SU-DHL-6 (cell line): ENCODE data around the gene FIBCD1.

Source experiments
- H2AFZ ChIP-seq: fragments of 200-600 bp; sonication (generic); 2 replicates; pipeline ENCODE4 v1.6.1; 2014; ENCODE audit warnings: low read depth, mild to moderate bottlenecking, moderate library complexity, mixed read lengths, antibody characterized with exemption, low read length; ENCODE audit not compliant: severe bottlenecking
- H3F3A ChIP-seq: fragments of 200-600 bp; shearing (Covaris generic); 2 replicates; pipeline ENCODE4 v1.6.0; 2016; ENCODE audit warnings: antibody characterized with exemption, mild to moderate bottlenecking; ENCODE audit not compliant: insufficient read depth
- H3K27ac ChIP-seq: fragments of 200-600 bp; sonication (generic); 2 replicates; pipeline ENCODE4 v1.5.1; 2016; ENCODE audit warnings: low read depth, mild to moderate bottlenecking, low read length, moderate library complexity, mixed read lengths
- H3K27me3 ChIP-seq: fragments of 200-600 bp; sonication (generic), shearing (Covaris generic); 2 replicates; pipeline ENCODE4 v1.6.0; 2014; ENCODE audit warnings: mild to moderate bottlenecking, low read length
- H3K36me3 ChIP-seq: fragments of 200-600 bp; sonication (generic); 2 replicates; pipeline ENCODE4 v1.6.1; 2014; ENCODE audit warnings: mild to moderate bottlenecking, low read length, mixed read lengths
- H3K4me2 ChIP-seq: fragments of 300-600, 200-600 bp; shearing (Covaris generic), sonication (generic); 2 replicates; pipeline ENCODE4 v1.6.0; 2014; ENCODE audit warnings: low read length, low read depth, mild to moderate bottlenecking; ENCODE audit not compliant: poor library complexity, severe bottlenecking
- H3K4me3 ChIP-seq: fragments of 200-600 bp; sonication (generic); 2 replicates; pipeline ENCODE4 v1.5.1; 2014; ENCODE audit warnings: antibody characterized with exemption, low read length, mild to moderate bottlenecking, mixed read lengths; ENCODE audit not compliant: insufficient read depth, poor library complexity, severe bottlenecking
- H3K79me2 ChIP-seq: fragments of 200-600 bp; sonication (generic); 2 replicates; pipeline ENCODE4 v1.6.1; 2014; ENCODE audit warnings: mild to moderate bottlenecking, low read length, moderate library complexity; ENCODE audit not compliant: insufficient read depth
- H3K9ac ChIP-seq: fragments of 200-600 bp; sonication (generic); 2 replicates; pipeline ENCODE4 v1.7.0; 2014; ENCODE audit warnings: mild to moderate bottlenecking, low read length
- H3K9me2 ChIP-seq: fragments of 200-600 bp; sonication (generic); replicated peaks from 2 replicates; pipeline ENCODE4 v1.6.1; 2014; ENCODE audit warnings: low read length; ENCODE audit not compliant: insufficient read depth
- H3K9me3 ChIP-seq: fragments of 200-600 bp; sonication (generic); 2 replicates; pipeline ENCODE4 v1.6.1; 2014; ENCODE audit warnings: low read length, mixed read lengths; ENCODE audit not compliant: insufficient read depth
- H4K20me1 ChIP-seq: fragments of 200-600 bp; sonication (generic); 2 replicates; pipeline ENCODE4 v1.6.1; 2014; ENCODE audit warnings: low read depth, mild to moderate bottlenecking, antibody characterized with exemption, low read length, moderate library complexity, mixed read lengths
- EZH2phosphoT487 ChIP-seq: fragments of 200-600 bp; sonication (generic), shearing (Covaris generic); conservative IDR thresholded peaks from 2 replicates; pipeline ENCODE4 v1.6.1; 2018; ENCODE audit warnings: mild to moderate bottlenecking, antibody characterized with exemption, low read length, moderate library complexity, mixed read lengths
- TF ChIP-seq, protein P1 (sequence below): fragments of 200-600 bp; sonication (generic); IDR thresholded peaks from one replicate; pipeline ENCODE4 v1.5.1; 2017; ENCODE audit warnings: antibody characterized with exemption, mild to moderate bottlenecking, low read length, moderate library complexity; ENCODE audit not compliant: insufficient read depth, poor library complexity, severe bottlenecking

Gene FIBCD1

DNA sequence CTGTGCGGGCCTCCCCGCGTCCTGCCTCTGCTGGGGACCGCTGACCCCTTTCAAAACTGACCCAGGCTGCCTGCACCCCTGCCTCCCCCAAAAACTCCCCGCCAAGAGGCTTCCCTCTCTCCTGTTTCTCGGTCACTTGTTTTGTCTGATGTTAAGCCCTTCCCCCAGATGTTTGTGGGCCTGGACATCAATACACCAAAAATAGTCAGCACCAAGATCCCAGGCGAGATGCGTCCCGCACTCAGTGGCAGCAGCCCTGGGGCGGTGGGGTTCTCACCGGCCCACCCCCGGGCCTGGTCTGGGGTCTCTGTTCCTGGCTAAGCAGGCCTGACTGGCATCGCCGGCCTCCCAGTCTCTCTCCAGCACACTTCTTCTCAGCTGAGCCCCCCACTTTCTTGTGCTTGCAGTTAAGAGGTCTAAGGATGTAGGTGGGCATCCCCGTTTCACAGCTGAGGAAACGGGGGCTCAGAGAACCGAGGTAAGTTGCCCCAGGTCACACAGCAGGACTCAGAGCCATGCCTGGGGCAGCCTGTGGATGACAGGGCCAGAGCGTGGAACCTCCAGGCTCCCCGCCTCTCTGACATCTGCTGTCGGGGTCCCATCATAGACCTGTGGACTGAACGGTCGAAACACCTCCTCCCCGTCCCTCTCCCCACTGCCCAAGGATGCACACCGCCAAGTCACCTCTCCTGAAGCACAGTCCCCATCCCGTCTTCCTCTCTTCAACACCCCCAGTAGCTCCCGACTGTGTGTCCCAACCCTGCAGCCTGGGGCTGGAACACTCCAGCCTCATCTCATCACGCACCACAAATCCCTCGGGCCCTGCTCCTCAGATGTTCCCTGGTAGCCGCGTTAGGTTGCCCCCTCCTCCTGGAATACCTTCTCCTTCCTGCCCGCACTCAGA, 16.8 kb downstream of the FIBCD1 start:
- Histone ChIP-seq H3K4me3 (no peak overlapping the region), H4K20me1 (no peaks in the 10 kb centered on the region; the same call in 1 of the 2 replicates), H3K9me2 (no peaks in the 10 kb centered on the region), H3K36me3 (no peaks in the 10 kb centered on the region), H3K9me3 (no peaks in the 10 kb centered on the region), H3K27me3 (no peaks in the 10 kb centered on the region), H3K9ac (no peak overlapping the region), H3K4me2 (no peak overlapping the region), H3F3A (no peaks in the 10 kb centered on the region), H3K79me2 (no peaks in the 10 kb centered on the region), H2AFZ (no peak overlapping the region), H3K27ac (no peak overlapping the region)
- no peak for TF ChIP-seq EZH2phosphoT487
- TF ChIP-seq, protein P1, sequence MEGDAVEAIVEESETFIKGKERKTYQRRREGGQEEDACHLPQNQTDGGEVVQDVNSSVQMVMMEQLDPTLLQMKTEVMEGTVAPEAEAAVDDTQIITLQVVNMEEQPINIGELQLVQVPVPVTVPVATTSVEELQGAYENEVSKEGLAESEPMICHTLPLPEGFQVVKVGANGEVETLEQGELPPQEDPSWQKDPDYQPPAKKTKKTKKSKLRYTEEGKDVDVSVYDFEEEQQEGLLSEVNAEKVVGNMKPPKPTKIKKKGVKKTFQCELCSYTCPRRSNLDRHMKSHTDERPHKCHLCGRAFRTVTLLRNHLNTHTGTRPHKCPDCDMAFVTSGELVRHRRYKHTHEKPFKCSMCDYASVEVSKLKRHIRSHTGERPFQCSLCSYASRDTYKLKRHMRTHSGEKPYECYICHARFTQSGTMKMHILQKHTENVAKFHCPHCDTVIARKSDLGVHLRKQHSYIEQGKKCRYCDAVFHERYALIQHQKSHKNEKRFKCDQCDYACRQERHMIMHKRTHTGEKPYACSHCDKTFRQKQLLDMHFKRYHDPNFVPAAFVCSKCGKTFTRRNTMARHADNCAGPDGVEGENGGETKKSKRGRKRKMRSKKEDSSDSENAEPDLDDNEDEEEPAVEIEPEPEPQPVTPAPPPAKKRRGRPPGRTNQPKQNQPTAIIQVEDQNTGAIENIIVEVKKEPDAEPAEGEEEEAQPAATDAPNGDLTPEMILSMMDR, result no peak

DNA sequence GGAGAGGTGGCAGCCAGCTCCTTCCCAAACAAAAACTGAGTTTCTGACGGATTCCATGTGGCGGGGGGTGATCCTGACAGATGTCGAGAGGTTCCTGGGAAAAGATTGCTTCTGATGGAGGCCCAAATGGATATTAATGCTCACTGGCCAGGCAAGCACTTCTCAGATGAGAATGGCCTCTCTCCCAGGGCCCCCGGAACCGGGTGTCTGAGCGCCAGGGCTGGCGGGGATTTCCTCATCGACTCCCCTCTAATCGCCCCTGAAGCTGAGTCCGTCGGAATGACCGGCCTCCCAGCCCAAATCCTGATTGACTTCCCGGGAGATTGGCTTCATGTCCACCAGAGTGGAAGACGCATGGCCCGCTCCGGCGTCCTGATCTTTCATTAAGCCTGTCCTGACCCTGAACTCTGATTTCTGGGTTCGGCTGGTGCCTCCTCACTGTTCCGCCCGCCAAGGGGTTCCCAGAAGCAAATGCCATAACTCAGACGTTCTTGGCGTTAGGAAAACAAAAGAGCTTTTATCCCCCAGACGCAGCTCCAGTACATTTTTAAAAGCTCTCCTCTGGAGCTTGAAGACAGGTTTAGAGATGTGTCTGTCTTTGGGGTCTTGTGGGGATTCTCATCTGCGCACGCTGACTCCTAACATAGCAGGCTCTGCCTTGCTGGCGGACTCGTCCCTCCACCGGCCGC, 17.6 kb downstream of the FIBCD1 start:
- no peaks in the 10 kb centered on the region for H3K79me2 ChIP-seq
- no peak overlapping the region for H3K4me3 ChIP-seq
- no peak overlapping the region for H3K27ac ChIP-seq
- no peaks in the 10 kb centered on the region for H3F3A ChIP-seq
- H3K4me2 ChIP-seq, result no peak overlapping the region
- no peak overlapping the region for H2AFZ ChIP-seq
- H3K9me3 ChIP-seq, result no peaks in the 10 kb centered on the region
- no peaks in the 10 kb centered on the region for H3K9me2 ChIP-seq
- no peaks in the 10 kb centered on the region for H3K36me3 ChIP-seq
- TF ChIP-seq EZH2phosphoT487, result no peak
- no peaks in the 10 kb centered on the region; the same call in 1 of the 2 replicates for H4K20me1 ChIP-seq
- H3K9ac ChIP-seq, result no peak overlapping the region
- no peaks in the 10 kb centered on the region for H3K27me3 ChIP-seq

DNA sequence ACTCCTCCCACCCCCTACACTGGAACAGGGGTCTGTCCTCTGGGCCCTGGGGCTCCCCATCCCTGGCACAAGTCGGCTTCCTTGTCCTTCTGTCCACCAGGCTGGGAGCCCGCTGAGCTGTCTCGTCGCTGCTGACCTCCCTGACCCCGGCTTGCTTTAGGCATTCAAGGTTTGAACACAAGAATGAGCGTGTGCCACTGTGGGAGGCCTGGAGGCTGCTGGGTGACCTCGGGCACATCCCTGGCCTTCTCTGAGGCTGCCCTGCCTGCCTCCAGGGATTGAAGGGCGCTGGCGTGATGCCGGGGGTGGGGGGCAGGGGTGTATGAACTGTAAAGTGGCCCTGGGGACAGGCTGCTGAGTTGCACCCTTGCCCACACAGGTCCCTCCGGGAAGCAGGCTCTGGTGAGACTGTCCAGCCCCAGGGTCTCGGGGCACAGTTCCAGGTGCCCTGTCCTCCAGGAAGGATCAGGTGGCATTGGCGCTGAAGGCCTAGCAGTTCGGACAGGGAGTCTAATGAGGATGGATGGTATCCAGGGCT, 18.2 kb downstream of the FIBCD1 start:
- H4K20me1 ChIP-seq, result no peaks in the 10 kb centered on the region; the same call in 1 of the 2 replicates
- H2AFZ ChIP-seq, result no peak overlapping the region
- H3K27ac ChIP-seq, result no peak overlapping the region
- H3K27me3 ChIP-seq, result no peaks in the 10 kb centered on the region
- no peaks in the 10 kb centered on the region for H3F3A ChIP-seq
- no peak overlapping the region for H3K9ac ChIP-seq
- no peaks in the 10 kb centered on the region for H3K9me2 ChIP-seq
- TF ChIP-seq EZH2phosphoT487, result no peak
- TF ChIP-seq, protein P1, result no peak
- no peak overlapping the region for H3K4me3 ChIP-seq
- no peaks in the 10 kb centered on the region for H3K79me2 ChIP-seq
- no peaks in the 10 kb centered on the region for H3K9me3 ChIP-seq
- H3K4me2 ChIP-seq, result no peak overlapping the region
- H3K36me3 ChIP-seq, result no peaks in the 10 kb centered on the region
